KOPT-K1 (cell line): ENCODE measurements around the gene MOK.

Experiments used
- H3K27ac ChIP-seq: fragments of 200-600 bp; sonication (generic); 2 replicates; pipeline ENCODE4 v1.5.1; 2016; ENCODE audit warnings: antibody characterized with exemption, mild to moderate bottlenecking, low read depth, low read length; ENCODE audit not compliant: poor library complexity, severe bottlenecking
- H3K36me3 ChIP-seq: fragments of 200-600 bp; sonication (generic); 2 replicates; pipeline ENCODE4 v1.5.1; 2017; ENCODE audit warnings: antibody characterized with exemption, mild to moderate bottlenecking, low read length, moderate library complexity; ENCODE audit not compliant: insufficient read depth
- H3K9me3 ChIP-seq: fragments of 200-600 bp; sonication (generic); 2 replicates; pipeline ENCODE4 v1.5.1; 2017; ENCODE audit warnings: antibody characterized with exemption, low read length, mild to moderate bottlenecking; ENCODE audit not compliant: insufficient read depth, poor library complexity, severe bottlenecking

MOK gene

DNA sequence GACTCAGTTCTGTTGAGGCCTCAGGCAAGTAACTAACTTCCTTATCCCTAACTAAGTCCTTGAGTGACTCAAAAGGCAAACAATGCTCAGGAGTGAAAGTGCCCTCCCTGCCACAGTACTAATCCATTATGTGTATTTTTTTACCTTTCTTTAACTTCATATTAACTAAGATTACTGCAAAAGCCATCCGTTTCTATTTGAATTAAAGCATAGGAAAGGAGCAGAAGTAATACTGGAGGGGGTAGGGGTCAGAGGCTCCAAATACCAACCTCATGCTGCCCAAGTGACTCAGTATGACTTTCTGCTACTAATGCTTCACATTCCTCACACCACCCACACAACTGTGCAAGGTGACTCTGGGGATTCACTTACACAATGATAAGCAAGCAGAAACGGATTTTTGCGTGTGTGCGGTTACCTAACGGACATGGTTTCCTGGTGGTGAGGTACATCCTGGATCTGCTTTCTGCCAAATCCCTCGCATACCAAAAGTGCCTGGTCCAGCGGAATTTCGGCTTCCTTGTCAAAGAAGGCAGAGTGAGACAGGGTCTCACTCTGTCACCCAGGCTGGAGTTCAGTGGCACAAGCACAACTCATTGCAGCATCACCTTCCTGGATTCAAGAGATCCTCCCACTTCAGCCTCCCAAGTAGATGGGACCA is 25.1 kb downstream of the MOK start:
- Histone ChIP-seq H3K27ac (no peak overlapping the region), H3K9me3 (no peaks in the 10 kb centered on the region), H3K36me3 (no peaks in the 10 kb centered on the region)

GRCh38 chr14:102279282-102279681 is 25.7 kb downstream of the MOK start:
- Histone ChIP-seq H3K9me3 (no peaks in the 10 kb centered on the region), H3K27ac (no peak overlapping the region), H3K36me3 (no peaks in the 10 kb centered on the region)

GRCh38 chr14:102278631-102278935 is 26.4 kb downstream of the MOK start:
- no peak overlapping the region for H3K27ac ChIP-seq
- H3K36me3 ChIP-seq = no peaks in the 10 kb centered on the region
- H3K9me3 ChIP-seq = no peaks in the 10 kb centered on the region

DNA sequence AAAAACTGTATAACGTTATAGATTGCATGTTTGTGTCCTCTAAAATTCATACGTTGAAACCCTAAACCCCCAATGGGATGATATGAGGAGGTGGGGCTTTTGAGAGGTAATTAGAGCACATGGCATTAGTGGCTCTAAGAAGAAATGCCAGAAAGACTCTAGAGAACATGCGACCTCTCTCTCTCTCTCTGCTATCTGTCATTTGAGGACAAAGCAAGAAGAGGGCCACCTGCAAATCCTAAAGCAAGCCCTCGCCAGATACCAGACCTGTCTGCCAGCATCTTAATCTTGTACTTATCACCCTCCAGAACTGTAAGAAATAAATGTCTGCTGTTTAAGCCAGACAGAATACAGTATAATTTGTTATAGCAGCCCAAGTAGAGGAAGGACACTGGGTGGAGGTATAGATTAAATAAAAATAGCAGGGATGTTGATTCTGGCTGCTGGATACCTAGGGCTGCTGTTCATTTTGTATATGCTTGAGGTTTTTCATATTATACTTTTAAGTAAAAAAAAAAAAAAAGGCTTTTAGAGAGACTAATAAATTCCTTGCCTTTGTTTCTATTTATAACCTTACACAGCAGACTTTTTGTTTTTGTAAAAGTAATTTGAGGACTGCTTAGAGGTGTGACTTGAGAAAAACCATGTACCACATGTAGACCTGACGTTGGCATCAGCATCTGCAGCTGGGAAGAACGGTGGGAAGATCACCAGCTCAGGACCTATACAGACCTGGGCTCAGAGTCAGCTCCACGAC is 26.9 kb downstream of the MOK start:
- Histone ChIP-seq H3K36me3 (no peaks in the 10 kb centered on the region), H3K27ac (no peak overlapping the region), H3K9me3 (no peaks in the 10 kb centered on the region)

DNA sequence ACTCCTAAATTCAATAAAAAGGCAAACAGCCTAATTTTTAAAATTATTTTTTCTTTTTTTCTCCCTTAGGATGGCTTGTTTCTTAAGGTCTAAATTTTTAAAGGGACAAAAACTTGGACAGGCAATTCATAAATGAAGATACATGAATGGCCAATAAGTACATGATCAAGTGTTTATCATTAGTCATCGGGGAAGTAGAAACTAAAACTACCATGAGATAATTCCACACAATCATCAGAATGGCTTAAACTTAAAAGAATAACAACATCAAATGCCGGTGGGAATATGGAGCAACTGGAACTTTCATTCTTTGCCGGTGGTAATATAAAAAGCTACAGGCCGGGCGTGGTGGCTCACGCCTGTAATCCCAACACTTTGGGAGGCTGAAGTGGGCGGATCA is 29.1 kb downstream of the MOK start:
- Histone ChIP-seq H3K9me3 (no peaks in the 10 kb centered on the region), H3K36me3 (no peaks in the 10 kb centered on the region), H3K27ac (no peak overlapping the region)

- Histone ChIP-seq H3K27ac (no peak overlapping the region), H3K9me3 (no peaks in the 10 kb centered on the region), H3K36me3 (no peaks in the 10 kb centered on the region)
Observed at GRCh38 chr14:102272392-102272791, 32.6 kb downstream of the MOK start.

DNA sequence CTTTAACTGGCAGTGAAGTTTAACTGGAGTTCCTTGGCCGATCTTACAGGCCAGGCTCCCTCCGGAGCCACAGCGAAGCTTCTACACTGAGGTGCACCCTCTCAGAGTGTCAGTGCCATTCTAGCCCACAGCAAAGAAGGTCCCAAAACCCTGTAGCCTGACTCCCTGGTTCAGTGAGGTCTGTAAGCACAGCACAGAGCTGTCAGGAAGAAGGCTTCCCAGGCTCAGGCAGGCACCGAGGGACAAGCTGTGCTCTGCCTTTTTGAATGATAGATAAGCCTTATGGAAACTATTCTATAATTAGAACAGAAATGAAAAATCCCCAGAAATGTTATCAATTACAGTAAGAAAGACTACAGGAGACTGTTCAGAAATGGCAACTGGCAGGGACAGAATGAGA is 40.2 kb downstream of the MOK start:
- no peaks in the 10 kb centered on the region for H3K36me3 ChIP-seq
- H3K27ac ChIP-seq = no peak overlapping the region
- H3K9me3 ChIP-seq = no peaks in the 10 kb centered on the region

- Histone ChIP-seq H3K27ac (no peak overlapping the region), H3K9me3 (no peaks in the 10 kb centered on the region), H3K36me3 (no peaks in the 10 kb centered on the region)
Observed at GRCh38 chr14:102264355-102264754, 40.6 kb downstream of the MOK start.

DNA sequence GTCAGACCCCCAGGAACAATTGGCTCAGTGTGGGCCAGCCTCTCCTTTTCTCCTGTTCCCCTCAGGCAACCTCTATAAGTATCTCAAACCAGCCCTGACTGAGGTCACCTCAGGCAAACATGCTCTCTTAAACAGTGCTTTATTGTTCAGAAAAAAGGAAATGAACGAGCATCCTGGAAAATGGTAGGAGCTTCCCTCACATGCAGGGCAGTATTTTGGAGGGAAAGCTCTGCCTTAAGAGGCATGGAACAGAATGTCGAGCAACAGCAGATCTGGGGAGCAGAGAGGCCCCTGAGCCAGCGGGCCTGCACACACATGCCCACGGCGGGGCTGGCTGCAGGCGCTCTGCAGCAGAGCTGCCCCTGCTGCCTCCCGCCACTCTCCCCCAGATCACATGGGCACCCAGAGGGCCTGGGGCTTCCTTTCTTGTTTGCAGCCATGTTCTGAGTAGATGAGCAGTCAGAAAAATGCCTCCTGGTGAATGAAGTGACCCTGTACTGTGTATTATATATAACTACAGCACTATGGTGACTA is 42.0 kb downstream of the MOK start:
- no peak overlapping the region for H3K27ac ChIP-seq
- H3K9me3 ChIP-seq = no peaks in the 10 kb centered on the region
- H3K36me3 ChIP-seq = no peaks in the 10 kb centered on the region

DNA sequence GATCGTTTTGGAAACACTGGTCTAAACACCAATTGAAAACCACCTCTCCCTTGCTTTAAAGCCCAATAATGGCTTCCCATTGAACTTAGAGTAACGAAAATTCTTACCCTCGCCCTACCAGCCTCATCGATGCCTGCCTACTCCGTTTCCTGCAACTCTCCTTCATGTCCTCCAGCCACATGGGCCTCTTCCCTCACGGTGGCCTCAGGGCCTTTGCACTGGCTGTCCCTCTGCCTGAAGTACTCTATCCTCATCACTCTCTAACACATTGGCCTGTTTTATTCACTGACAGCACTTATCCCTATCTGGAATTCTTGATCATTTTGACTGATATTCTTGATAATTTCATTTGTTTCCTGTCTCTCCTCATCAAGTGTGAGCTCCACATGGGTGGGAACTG is 46.8 kb downstream of the MOK start:
- Histone ChIP-seq H3K9me3 (no peaks in the 10 kb centered on the region), H3K36me3 (no peaks in the 10 kb centered on the region), H3K27ac (no peak overlapping the region)

DNA sequence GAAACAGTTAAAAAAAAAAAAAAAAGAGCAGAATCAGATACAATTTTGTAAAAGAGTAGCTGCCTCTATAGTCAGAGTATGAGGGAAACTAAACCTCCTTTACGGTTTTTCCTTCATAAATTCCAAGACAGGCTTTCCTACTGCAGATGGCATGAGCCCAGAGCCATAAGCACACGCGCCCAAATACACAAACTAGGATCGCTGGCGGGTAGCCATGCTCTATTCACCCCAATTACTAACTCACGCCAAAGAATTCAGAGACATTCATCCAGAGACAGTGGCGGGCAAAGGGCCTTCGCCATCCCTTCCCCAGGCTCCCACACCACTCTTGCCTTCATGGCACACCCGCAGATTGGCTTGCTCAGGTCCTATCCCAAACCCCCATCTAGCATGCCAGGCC is 48.2 kb downstream of the MOK start:
- H3K27ac ChIP-seq = no peak overlapping the region

GRCh38 chr14:102255401-102256190 is 49.4 kb downstream of the MOK start:
- H3K9me3 ChIP-seq = no peaks in the 10 kb centered on the region
- H3K27ac ChIP-seq = no peak overlapping the region
- no peaks in the 10 kb centered on the region for H3K36me3 ChIP-seq

More for the DNA sequence above, 48.2 kb downstream of the MOK start:
- no peaks in the 10 kb centered on the region for H3K9me3 ChIP-seq
- no peaks in the 10 kb centered on the region for H3K36me3 ChIP-seq

DNA sequence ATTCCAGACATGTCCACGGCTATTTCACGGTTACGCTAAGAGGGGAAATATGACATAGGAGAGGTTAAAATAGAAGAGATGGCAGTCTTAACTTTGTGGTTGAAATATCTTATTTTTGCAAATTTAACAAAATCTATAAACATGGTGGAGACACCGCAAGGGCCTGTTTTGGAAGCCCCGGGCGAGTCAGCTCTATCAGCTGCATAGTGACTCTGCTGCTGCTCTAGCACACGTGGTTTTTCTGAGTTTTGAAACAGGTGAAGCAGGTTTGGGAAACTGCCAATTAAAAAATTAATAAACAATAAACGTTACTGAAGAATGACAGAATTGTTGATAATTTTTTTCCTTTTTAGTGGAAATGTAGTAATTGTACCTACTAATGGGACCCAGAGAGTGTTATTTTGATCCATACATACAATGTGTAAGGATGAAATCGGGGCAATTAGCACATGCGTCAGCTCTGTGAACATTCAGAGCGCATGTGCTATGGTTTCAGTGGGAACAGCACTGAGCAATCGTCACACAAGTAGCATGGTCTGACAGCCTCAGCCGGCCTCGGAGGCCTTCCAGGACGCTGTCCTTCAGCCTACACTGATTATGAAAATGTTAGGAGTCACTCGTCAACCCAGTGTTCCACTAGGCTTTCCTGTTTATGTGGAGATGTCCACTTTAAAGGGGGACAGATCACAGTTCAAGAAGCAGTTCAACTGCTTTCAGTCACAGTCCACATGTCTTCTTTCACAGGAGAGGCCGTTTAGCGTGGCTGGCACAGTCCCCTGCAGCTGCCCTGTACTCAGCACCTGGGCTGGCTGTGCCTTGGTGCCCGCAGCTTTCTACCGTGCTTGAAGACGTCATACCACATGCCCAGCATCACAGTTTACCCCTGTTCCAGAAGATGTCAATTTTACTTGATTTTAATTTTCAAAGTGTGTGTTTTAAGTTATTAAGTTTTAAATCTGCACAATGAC is 51.8 kb downstream of the MOK start:
- no peak overlapping the region for H3K27ac ChIP-seq
- no peaks in the 10 kb centered on the region for H3K36me3 ChIP-seq
- H3K9me3 ChIP-seq = no peaks in the 10 kb centered on the region

GRCh38 chr14:102251161-102251560 is 53.8 kb downstream of the MOK start:
- Histone ChIP-seq H3K9me3 (no peaks in the 10 kb centered on the region), H3K27ac (no peak overlapping the region), H3K36me3 (no peaks in the 10 kb centered on the region)
